Measurements from ENCODE around the gene TTBK2.

Gene TTBK2

GRCh38 chr15:42726114-42726513 lies 194.5 kb downstream of the TTBK2 start:
- no peak for TF ChIP-seq CTCF (IDR thresholded peaks at IDR 0.05; ENCODE audit: extremely low read depth, missing control alignments)
- no peak for DNase-seq (ENCODE audit: low spot score)

- no peak for TF ChIP-seq CTCF (IDR thresholded peaks at IDR 0.05; ENCODE audit: extremely low read depth, missing control alignments)
These were observed 195.2 kb downstream of the TTBK2 start for GRCh38 chr15:42725331-42725903.

GRCh38 chr15:42724276-42724675 lies 196.3 kb downstream of the TTBK2 start:
- TF ChIP-seq CTCF (IDR thresholded peaks at IDR 0.05; ENCODE audit: extremely low read depth, missing control alignments), result no peak
- DNase-seq (ENCODE audit: low spot score), result no peak

More at GRCh38 chr15:42725331-42725903, 195.2 kb downstream of the TTBK2 start:
- DNase-seq (ENCODE audit: low spot score), result no peak

DNA sequence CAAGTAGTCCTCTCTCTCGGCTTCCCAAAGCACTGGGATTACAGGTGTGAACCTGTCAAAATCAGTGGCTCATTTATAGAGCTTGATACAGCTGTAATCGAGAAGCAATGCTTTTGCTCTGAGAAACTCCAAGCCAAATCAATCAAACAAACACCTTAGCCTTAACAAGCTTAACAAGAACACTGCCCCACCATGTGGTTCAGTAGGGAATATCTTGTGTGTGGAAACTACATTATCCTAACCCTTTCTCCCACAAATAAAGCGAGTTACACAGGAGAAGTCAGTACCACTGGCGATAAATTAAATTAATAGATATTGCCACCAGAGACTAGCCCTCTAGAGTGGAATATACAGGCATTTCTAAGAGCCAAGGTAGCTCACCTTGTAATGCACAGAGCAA lies 197.5 kb downstream of the TTBK2 start:
- DNase-seq (ENCODE audit: low spot score), result no peak
- TF ChIP-seq CTCF (IDR thresholded peaks at IDR 0.05; ENCODE audit: extremely low read depth, missing control alignments), result no peak

- TF ChIP-seq CTCF (IDR thresholded peaks at IDR 0.05; ENCODE audit: extremely low read depth, missing control alignments), result no peak
- no peak for DNase-seq (ENCODE audit: low spot score)
These were observed 198.7 kb downstream of the TTBK2 start for GRCh38 chr15:42721916-42722315.

DNA sequence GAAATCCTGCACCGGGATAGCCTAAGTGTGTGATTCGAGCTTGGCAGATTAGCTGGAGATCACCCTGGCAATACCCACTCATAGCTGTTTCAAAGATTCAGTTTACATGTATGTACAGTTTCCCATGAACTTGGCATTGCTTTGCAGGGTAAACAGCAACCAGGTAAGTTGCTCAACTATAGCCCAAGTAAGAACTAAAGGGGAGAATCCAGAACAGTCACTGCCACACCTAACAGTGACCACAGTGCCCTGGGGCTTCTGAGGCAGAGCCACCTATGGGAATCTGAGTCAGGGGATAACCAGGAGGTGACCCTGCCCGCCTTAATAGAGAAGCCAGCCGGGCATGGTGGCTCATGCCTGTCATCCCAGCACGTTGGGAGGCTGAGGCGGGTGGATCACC lies 199.6 kb downstream of the TTBK2 start:
- DNase-seq (ENCODE audit: low spot score), result no peak
- no peak for TF ChIP-seq CTCF (IDR thresholded peaks at IDR 0.05; ENCODE audit: extremely low read depth, missing control alignments)

- no peak for TF ChIP-seq CTCF (IDR thresholded peaks at IDR 0.05; ENCODE audit: extremely low read depth, missing control alignments)
- no peak for DNase-seq (ENCODE audit: low spot score)
These were observed 200.5 kb downstream of the TTBK2 start for GRCh38 chr15:42720071-42720470.
